Upper lobe of left lung (tissue), 4 donors: ENCODE results near the gene FLT3LG.

Experiments used
- EP300 ChIP-seq, 4 donors: sonication (generic); formaldehyde crosslinking; IDR thresholded peaks; one replicate each; pipeline ENCODE4 v1.5.1; 2017; ENCODE audit warnings: antibody characterized with exemption in 4 of 4, control low read depth in 2 of 4
- POLR2AphosphoS5 ChIP-seq, 2 donors: sonication (generic); formaldehyde crosslinking; IDR thresholded peaks; one replicate each; pipeline ENCODE4 v1.5.1; 2017; ENCODE audit warnings: antibody characterized with exemption in 2 of 2
- TF ChIP-seq, protein P1 (sequence below), 6 experiments: fragments of 450-650 bp in 4 of 6; fragments of 200-600 bp in 2 of 6; sonication (generic) in 2 of 6; IDR thresholded peaks; one replicate each; pipeline ENCODE4 v1.5.1; 2016 to 2019; ENCODE audit warnings: antibody characterized with exemption in 6 of 6

DNA sequence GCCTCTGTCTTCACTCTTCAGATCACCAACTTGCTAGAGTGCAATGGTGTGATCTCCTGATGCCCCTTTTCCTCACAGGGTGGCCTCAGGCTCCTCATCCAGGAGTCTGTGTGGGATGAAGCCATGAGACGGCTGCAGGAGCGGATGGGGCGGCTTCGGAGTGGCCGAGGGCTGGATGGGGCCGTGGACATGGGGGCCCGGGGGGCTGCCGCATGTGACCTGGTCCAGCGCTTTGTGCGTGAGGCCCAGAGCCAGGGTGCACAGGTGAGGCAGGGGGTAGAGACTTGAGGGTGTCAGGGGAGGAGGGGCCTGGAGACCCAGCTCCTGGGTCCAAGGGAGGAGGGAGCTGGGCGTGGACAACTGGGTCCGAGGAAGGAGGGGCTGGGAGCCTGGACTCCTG lies 11.5 kb upstream of the FLT3LG start:
- TF ChIP-seq POLR2AphosphoS5 (IDR thresholded peaks at IDR 0.05) (no peak), EP300 (IDR thresholded peaks at IDR 0.05) (no peak)
- TF ChIP-seq, protein P1, sequence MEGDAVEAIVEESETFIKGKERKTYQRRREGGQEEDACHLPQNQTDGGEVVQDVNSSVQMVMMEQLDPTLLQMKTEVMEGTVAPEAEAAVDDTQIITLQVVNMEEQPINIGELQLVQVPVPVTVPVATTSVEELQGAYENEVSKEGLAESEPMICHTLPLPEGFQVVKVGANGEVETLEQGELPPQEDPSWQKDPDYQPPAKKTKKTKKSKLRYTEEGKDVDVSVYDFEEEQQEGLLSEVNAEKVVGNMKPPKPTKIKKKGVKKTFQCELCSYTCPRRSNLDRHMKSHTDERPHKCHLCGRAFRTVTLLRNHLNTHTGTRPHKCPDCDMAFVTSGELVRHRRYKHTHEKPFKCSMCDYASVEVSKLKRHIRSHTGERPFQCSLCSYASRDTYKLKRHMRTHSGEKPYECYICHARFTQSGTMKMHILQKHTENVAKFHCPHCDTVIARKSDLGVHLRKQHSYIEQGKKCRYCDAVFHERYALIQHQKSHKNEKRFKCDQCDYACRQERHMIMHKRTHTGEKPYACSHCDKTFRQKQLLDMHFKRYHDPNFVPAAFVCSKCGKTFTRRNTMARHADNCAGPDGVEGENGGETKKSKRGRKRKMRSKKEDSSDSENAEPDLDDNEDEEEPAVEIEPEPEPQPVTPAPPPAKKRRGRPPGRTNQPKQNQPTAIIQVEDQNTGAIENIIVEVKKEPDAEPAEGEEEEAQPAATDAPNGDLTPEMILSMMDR (IDR thresholded peaks at IDR 0.05): no peak
